GM19240 (cell line): ENCODE data around the gene D2HGDH.
"Not testable (repeated sequence)": the region's sequence is repeated elsewhere in the genome, so short reads cannot be mapped to it uniquely, and the experiment has no call there.

Source experiments
- DNase-seq: peaks from one replicate; pipeline ENCODE4 v3.0.0; 2011; ENCODE audit warnings: low spot score; ENCODE audit not compliant: insufficient read length

The D2HGDH gene

DNA sequence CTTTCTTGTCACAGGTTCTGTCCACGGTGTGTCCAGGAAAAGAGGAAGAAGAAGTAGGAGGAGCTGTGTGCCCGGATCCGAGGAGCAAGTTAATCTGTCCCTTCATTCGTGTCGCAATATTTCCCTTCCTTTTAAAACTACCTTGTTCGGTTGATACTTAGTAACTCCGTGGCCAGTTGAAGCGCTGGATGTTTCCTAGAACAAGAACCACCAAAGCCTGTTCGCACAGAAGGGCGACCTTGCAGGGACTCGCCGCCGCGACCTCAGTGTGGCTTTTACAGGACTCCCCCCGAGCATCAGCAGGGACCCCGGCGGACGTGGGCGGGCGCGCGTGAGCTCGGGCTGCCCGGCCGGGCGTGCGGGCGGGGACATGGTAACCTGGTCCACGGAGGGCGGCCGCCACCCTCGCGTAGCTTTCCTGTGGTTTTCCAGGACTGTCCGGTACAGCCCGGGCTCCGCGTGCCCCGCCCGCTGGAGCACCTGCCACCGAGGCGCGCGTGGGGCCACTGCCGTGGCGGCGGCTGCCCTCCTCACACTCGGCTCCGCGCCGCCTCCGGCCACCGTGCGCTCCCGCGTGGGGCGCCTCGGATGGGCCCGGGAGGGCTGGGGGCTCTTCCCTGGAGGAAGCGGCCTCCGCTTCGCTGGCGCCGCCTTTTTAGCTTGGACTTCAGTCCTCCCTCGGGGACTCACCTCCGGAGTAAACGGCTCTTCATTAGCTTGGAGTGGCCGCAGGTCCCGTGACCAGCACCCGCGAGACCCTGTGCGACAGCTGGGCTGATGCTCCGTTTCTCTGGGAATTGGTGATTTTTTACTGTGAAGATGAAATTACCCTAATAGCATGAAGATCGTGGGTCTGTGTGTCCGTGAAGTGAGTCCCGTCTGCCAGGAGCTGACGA lies 9.2 kb upstream of the D2HGDH start:
- no peak for DNase-seq

DNA sequence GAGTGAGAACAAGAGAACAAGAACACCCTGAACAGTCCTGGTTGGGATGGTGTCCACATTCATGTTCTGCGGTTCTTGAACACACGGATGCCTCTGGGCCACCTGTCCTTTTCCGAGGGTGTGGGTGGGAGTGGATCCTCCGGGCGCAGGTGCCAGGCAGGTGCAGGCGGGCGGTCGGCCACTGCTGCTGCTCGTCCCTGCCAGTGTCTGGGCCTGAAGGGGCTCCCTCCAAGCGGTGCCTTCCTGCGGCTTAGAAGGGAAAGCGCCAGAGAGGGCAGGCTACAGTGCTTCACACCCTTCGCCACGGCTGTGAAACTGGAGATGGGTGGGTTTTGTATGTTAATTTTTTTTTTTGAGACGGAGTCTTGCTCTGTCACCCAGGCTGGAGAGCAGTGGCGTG lies 8.0 kb upstream of the D2HGDH start:
- DNase-seq = no peak

DNA sequence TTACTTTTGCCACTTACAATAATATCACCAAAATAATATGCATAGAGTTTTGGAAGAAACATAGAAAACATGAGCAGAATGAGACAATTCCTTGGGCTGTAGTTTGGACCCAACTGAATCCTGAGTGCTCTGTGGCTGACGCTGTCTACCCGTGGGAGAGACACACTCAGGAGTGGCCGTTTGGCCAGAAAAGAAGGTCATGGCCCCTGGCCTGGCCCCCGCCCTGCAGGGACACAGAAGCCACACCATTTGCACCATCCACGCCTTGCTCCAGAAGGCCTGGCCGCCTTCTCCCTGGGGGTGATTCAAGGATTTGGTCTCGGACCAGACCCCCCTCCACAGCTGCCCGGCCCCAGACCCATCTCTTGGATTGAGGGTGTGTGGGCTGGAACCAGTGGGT lies 6.4 kb upstream of the D2HGDH start:
- no peak for DNase-seq

DNA sequence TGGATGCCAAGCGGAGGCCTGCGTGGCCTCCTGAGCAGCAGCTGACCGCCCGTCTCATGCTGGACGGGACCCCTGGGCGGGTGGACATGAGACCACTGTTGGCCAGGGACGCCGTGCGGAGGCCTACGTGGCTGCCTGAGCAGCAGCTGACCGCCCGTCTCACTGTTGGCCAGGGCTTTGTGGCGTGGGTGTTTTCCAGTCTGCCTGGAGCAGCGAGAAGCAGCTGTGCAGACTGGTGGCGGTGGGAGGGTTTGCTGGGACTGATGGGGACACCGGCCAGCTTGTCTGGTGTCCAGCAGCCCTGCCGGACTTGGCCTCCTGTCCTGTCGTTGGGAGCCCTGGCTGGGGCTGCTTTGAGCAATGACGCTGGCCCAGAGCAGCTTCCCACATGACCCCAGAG lies 5.8 kb upstream of the D2HGDH start:
- no peak for DNase-seq

DNA sequence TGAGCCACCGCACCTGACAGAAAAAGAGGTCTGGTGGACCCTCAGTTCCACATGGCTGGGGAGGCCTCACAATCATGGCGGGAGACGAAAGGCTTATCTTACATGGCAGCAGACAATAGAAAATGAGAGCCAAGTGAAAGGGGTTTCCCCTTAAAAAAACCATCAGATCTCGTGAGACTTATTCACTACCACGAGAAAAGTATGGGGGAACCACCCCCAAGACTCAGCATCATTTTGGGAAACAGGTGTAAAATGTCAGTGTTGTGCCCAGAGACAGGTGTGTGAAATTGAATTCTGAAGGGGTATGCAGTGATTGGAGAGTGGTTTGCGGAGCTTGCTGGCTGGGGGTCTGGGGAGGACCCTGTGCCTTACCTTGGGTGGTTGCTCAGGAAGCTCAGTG lies 4.6 kb upstream of the D2HGDH start:
- DNase-seq = no peak

DNA sequence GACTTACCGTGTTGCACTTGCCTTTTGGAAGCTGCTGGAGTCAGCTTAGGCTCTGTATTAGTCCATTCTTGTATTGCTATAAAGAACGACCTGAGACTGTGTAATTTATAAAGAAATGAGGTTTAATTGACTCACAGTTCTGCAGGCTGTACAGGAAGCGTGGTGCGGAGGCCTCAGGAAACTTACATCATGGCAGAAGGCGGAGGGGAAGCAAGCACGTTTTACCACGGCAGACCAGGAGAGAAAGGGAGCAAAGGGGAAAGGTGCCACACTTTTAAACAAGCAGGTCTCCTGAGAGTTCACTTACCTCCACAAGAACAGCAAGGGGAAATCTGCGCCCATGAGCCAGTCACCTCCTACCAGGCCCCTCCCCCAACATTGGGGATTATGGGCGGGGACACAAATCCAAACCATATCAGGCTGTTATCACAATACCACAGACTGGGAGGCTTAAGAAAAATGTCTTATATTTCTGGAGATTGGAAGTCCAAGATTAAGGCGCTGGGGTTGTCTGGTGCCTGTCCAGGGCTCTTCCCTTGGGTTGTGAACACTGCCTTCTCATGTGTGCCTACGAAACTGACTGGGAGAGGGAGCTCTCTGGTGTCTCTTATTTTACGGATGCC lies 3.6 kb upstream of the D2HGDH start:
- no peak for DNase-seq

DNA sequence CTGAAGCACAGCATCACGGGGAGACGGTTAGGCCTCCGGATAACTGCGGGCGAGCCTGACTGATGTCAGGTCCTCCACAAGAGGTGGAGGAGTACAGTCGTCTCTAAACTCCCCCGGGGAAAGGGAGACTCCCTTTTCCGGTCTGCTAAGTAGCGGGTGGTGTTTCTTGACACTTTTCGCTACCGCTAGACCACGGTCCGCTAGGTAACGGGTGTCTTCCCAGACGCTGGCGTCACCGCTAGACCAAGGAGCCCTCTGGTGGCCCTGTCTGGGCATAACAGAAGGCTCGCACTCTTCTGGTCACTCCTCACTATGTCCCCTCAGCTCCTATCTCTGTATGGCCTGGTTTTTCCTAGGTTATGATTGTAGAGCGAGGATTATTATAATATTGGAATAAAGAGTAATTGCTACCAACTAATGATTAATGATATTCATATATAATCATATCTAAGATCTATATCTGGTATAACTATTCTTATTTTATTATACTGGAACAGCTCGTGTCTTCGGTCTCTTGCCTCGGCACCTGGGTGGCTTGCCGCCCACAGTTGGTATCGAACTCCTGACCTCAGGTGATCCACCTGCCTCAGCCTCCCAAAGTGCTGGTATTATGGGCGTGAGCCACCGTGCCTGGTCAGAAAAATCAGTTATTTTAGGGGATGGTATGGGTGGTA lies 1.8 kb upstream of the D2HGDH start:
- DNase-seq = not testable (repeated sequence)

DNA sequence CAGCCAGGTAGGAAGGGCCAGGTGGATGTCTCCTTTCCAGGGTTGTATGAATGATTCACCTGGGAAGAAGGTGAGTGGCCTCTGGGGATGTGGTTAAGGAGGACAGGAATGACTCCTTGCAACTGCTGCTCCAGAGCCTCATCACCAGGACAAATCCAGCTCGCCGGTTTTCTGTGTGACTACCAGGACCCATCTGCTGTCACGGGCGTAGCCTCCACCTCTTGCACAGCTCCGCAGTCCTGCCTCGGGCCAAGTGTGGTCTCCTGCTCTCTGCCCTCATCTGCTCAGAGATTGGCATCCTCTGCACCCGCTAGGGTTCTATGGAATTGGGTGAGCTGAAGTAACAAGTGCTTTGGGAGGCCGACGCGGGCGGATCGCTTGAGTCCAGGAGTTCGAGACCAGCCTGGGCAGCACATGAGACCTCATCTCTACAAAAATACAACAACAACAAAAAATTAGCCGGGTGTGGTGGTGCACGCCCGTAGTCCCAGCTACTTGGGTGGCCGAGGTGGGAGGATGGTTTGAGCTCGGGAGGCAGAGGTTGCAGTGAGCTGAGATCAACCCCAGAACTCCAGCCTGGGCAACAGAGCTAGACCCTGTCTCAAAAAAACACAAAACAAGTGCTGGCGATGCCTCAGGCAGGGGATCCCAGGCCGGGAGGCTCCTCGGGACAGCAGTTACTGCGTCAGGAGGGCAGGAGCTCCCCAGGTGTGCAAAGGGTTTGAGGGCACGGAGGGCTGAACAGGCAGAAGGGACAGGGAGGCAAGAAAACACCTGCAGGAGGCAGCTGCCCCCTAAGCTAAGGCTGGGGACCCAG lies 831 bp upstream of the D2HGDH start:
- DNase-seq = no peak

DNA sequence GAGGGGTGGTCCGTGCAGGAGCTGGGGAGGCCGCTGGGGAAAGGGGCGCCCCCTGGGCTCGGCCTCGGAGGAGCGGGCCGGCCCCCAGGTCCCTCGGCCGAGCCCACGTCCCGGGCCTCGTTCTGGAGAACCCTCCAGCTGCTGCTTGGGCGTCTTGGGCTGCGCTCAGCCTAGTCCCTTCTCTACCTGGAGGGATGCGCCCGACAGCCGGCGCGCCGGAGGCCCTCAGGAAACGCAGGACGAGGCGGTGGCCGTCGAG lies 293 bp upstream of the D2HGDH start:
- no peak for DNase-seq

DNA sequence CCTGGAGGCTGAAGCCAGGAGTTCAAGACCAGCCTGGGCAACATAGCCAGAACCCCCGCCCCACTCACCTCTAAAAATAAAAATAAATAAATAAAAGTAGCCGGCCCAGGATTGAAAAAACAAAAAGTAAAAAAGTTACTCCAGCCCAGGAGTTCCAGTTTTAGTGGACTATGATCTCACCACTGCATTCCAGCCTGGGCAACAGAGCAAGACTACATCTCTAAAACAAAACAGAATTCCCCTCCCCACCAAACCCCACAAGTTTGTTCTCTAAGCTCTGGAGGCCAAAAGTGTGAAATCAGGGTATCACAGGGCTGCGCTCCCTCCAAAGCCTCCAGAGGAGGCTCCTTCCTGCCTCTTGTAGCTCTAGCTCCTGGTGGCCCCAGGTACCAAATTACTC lies 1.7 kb downstream of the D2HGDH start:
- DNase-seq = no peak

DNA sequence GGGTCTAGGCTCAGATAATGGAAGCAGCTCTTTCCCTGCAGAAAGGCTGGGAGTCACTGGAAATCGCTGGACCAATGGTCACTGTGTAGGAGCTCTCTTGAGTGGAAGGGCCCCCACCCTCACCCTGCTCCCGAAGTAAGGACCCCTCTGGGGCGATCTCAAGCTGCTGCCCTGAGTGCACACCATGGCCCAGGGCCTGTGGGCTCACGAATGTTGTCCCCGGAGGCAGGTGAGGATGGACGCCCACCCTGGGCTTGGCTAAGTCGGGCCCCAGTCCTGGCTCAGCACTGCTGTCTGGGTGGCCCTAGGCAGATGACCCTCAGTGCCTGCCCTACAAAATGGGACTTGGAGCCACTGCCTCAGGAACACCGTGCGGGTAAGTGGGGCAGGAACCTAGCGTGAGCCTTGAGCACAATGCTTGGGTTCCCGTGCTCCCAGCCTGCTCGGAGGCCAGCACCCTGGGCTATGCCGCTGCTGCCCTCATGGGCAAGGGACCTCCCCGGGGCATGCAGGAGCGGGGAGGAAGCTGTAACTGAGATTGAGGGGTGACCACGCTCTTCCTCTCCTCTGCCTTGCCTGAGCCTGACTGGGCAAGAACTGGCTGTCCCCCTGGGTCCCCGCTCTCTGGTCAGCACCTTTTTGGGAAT lies 3.7 kb downstream of the D2HGDH start:
- DNase-seq = no peak

DNA sequence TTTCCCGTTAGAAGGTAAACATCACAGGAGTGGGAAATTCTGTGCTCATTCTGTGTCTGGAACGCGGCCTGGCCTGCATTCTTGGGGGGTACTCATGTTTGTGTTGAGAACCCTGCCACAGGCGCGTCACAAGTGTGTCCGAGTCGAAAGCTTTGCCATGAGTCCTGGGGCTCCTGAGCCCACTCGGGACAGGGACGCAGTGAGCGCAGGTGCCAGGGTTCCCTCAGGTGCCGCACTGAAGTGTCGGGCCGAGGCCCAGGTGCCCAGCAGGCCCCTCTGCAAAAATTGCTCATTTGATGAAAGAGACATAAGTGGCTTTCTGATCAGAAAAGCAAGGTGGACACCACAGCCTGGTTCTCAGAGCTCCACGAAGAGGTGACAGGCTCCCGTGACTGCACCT lies 4.7 kb downstream of the D2HGDH start:
- DNase-seq = no peak

DNA sequence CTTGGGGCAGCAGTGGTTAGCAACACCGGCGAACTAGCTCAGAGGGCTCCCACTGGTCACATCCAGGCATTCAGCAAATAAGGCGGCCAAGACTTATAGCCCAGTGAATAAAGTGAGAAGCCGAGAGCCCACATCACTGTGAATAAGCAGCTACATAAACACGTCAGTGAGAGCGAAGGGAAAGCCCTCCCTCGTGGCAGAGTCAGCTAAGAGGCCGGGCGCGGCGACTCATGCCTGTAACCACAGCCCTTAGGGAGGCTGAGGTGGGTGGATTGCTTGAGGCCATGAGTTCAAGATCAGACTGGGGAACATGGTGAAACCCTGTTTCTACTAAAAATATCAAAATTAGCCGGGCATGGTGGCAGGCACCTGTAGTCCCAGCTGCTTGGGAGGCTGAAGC lies 5.2 kb downstream of the D2HGDH start:
- DNase-seq = no peak

DNA sequence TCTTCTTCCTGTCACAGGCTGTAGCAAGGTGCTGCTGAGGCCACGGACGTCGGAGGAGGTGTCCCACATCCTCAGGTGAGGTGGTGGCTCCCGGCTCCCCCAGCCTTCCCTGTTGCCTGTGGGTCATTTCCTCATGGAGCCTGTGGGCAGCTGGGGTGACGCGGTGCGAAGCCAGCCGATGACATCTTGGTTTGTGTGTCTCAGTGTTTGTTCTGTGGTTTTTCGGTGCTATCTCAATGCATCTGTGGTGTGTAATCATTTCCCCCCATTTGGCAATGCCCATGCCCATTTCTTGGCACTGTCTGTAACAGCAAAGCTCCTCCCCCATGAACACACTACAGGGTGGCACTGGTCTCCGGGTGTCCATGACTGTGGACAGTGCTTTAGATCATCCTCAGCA lies 6.6 kb downstream of the D2HGDH start:
- no peak for DNase-seq

DNA sequence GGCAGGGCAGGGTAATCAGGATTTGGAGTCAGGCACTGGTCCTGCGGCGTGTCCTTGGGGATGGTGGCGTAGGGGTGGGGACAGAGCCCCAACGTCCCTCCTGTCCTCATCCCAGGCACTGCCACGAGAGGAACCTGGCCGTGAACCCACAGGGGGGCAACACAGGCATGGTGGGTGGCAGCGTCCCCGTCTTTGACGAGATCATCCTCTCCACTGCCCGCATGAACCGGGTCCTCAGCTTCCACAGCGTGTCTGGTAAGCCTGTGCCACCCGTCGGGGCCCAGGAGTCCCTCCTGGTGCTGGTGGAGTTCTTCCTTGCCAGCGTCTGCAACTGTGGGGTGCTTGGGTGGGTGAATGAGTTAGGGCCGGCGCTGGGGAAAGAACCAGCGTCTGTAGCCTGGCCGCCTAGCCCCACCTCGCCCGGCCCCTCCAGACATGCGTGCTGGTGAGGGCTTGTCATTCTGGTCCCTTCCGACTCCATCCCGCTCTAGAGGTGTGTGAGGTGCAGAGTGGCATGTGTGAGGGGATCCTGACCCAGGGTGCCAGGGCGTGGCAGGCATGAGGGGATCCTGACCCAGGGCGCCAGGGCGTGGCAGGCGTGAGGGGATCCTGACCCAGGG lies 8.0 kb downstream of the D2HGDH start:
- no peak for DNase-seq

DNA sequence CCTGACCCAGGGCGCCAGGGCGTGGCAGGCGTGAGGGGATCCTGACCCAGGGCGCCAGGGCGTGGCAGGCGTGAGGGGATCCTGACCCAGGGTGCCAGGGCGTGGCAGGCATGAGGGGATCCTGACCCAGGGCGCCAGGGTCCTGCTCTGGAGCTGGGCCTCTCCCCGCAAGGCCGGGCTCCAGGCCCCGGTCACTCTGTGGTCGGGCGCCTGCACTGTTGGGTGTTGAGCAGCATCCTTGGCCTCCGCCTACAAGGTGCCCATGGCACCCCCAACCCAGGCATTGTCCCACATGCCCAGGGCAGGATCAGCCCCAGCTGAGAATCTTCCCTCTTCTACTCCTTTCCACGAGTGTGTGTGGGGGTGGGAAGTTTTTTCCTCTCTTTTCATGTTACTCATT lies 8.6 kb downstream of the D2HGDH start:
- not testable (repeated sequence) for DNase-seq

DNA sequence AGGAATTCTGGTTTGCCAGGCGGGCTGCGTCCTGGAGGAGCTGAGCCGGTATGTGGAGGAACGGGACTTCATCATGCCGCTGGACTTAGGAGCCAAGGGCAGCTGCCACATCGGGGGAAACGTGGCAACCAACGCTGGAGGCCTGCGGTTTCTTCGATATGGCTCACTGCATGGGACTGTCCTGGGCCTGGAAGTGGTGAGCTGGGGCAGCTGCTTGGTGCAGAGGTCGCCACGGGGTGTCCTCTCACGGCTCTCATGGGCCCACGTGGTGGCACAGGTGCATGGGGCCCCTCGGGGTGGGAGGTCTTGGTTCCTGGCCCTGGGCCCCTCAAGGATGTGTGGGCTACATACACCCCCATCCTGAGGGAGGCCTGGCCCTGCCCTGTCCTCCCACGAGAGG lies 9.2 kb downstream of the D2HGDH start:
- DNase-seq = no peak

DNA sequence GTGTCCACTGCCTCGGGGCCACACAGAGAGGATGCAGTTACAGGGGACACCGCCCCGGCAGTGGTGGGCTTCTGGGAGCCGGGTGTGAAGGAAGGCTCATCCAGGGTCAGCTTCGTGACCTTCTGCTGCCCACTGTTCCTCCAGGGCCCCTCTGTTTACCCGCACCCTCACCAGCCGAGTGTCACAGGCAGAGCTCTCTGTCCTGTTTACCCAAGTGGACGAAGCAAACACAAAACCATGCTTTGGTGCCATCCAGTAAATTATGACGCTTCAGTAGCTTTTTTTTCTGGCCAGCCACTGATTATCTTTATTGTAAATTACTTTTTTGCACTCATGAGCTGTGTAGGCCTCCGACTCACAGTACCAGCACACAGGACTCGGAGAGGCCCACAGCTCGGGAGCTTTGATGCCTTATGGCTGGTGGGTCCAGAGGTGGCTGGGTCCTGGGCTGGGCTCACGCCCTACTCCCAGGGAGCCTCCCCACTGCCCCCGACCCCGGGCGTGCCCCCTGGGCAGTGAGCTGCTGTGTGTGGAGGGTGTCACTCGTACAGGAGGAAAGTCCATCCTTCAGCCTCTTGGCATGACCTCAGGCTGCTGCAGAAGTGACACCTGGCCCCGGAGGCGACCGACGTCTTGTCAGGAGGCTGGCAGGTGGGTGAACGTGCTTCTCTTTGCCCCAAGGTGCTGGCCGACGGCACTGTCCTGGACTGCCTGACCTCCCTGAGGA lies 9.8 kb downstream of the D2HGDH start:
- DNase-seq = no peak

DNA sequence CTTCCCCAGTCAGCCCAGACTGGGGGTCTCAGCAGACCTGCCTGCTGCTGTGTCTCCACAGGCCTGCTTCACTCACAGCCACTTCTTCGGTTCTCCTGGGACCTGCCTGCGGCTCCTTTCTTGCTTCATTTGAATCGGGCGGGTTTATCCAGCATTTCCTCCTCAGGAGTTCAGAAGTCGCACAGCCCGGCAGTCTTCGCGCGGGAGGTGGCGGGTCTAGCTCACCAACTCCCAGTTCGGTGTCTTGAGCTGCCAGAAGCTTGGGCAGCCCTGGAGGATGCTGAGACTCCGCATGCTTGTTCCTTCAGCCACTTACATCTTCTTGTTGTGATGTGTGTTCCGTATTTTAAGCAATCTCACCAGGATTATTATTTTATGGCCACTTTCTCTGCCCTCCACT lies 10.8 kb downstream of the D2HGDH start:
- DNase-seq = no peak

DNA sequence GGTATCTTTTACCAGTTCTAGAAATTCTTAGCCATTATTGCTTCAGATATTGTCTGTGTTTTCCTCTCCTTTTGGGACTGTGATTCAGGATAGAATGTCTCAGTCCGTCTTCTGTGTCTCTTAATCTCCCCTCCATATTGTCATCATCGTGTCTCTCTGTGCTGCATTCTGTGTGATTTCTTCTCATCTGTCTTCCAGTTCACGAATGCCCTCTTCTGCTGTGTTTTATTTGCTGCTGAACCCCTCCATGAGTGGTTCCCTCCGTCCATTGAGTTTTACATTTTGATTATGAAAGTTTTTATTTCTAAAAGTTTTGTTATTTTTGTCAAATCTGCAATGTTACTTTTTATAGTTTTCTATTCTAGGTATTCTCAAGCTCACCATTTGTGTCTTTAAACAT lies 11.7 kb downstream of the D2HGDH start:
- no peak for DNase-seq
